SK-N-SH treated with all-trans-retinoic acid at 6 μM for 48 hours (cell line): ENCODE data around the gene HERC4.
"Not testable (repeated sequence)": the region's sequence is repeated elsewhere in the genome, so short reads cannot be mapped to it uniquely, and the experiment has no call there.

Experiments
- ATAC-seq: fragments of 200-7000 bp; cut with Tn5 transposase; 3 replicates; pipeline ENCODE4 v1.9.1; 2020; ENCODE audit warnings: mild to moderate bottlenecking, moderate library complexity
- BACH2 ChIP-seq: fragments of 250-450 bp; sonication (Bioruptor Pico); IDR thresholded peaks from 2 replicates; pipeline ENCODE4 v1.9.0; 2021; ENCODE audit warnings: mild to moderate bottlenecking, borderline replicate concordance
- CREB5 ChIP-seq: fragments of 250-450 bp; sonication (Bioruptor Pico); IDR thresholded peaks from 2 replicates; pipeline ENCODE4 v1.5.1; 2020; ENCODE audit warnings: low read depth, mild to moderate bottlenecking, moderate library complexity
- CSDC2 ChIP-seq: fragments of 250-450 bp; sonication (Bioruptor Pico); IDR thresholded peaks from 2 replicates; pipeline ENCODE4 v1.5.0; 2020; ENCODE audit warnings: mild to moderate bottlenecking, moderate library complexity
- CSRNP3 ChIP-seq: fragments of 250-450 bp; sonication (Bioruptor Pico); IDR thresholded peaks from 2 replicates; pipeline ENCODE4 v1.5.1; 2021; ENCODE audit warnings: mild to moderate bottlenecking, moderate library complexity
- ESRRG ChIP-seq: fragments of 250-450 bp; sonication (Bioruptor Pico); IDR thresholded peaks from 2 replicates; pipeline ENCODE4 v1.6.1; 2021; ENCODE audit warnings: mild to moderate bottlenecking
- GLIS3 ChIP-seq: fragments of 250-450 bp; sonication (Bioruptor Pico); IDR thresholded peaks from 2 replicates; pipeline ENCODE4 v1.5.0; 2020; ENCODE audit warnings: mild to moderate bottlenecking, moderate library complexity
- ISL1 ChIP-seq: fragments of 250-450 bp; sonication (Bioruptor Pico); IDR thresholded peaks from 2 replicates; pipeline ENCODE4 v2.1.2; 2022; ENCODE audit warnings: mild to moderate bottlenecking, moderate library complexity
- OSR1 ChIP-seq: fragments of 250-450 bp; sonication (Bioruptor Pico); IDR thresholded peaks from 2 replicates; pipeline ENCODE4 v1.8.0; 2022; ENCODE audit warnings: moderate library complexity, mild to moderate bottlenecking, inconsistent platforms
- POU6F1 ChIP-seq: fragments of 250-450 bp; sonication (Bioruptor Pico); IDR thresholded peaks from 2 replicates; pipeline ENCODE4 v1.8.0; 2021; ENCODE audit warnings: low read depth, mild to moderate bottlenecking, moderate library complexity, borderline replicate concordance
- PPARA ChIP-seq: fragments of 250-450 bp; sonication (Bioruptor Pico); IDR thresholded peaks from 2 replicates; pipeline ENCODE4 v1.5.0; 2020; ENCODE audit warnings: mild to moderate bottlenecking, borderline replicate concordance
- RARB ChIP-seq: fragments of 250-450 bp; sonication (Bioruptor Pico); IDR thresholded peaks from 2 replicates; pipeline ENCODE4 v1.8.0; 2021; ENCODE audit warnings: mild to moderate bottlenecking, moderate library complexity
- SNAI2 ChIP-seq: fragments of 250-450 bp; sonication (Bioruptor Pico); IDR thresholded peaks from 2 replicates; pipeline ENCODE4 v1.5.0; 2020; ENCODE audit warnings: mild to moderate bottlenecking, moderate library complexity
- TCF4 ChIP-seq: fragments of 250-450 bp; sonication (Bioruptor Pico); IDR thresholded peaks from 2 replicates; pipeline ENCODE4 v1.8.0; 2021; ENCODE audit warnings: mild to moderate bottlenecking, moderate library complexity, borderline replicate concordance
- TOX ChIP-seq: fragments of 250-450 bp; sonication (Bioruptor Pico); IDR thresholded peaks from 2 replicates; pipeline ENCODE4 v1.8.0; 2021; ENCODE audit warnings: mild to moderate bottlenecking, moderate library complexity, borderline replicate concordance
- TSHZ2 ChIP-seq: fragments of 250-450 bp; sonication (Bioruptor Pico); IDR thresholded peaks from 2 replicates; pipeline ENCODE4 v1.5.0; 2020; ENCODE audit warnings: mild to moderate bottlenecking, moderate library complexity
- ZC3H10 ChIP-seq: fragments of 250-450 bp; sonication (Bioruptor Pico); IDR thresholded peaks from 2 replicates; pipeline ENCODE4 v1.5.1; 2021; ENCODE audit warnings: mild to moderate bottlenecking, moderate library complexity
- ZFP3 ChIP-seq: fragments of 250-450 bp; sonication (Bioruptor Pico); IDR thresholded peaks from 2 replicates; pipeline ENCODE4 v1.5.0; 2020; ENCODE audit warnings: mild to moderate bottlenecking, moderate library complexity
- ZFP30 ChIP-seq: fragments of 450-650 bp; formaldehyde crosslinking; IDR thresholded peaks from 2 replicates; pipeline ENCODE4 v1.5.0; 2022; ENCODE audit warnings: mild to moderate bottlenecking, moderate library complexity
- ZNF565 ChIP-seq: fragments of 450-650 bp; formaldehyde crosslinking; conservative IDR thresholded peaks from 2 replicates; pipeline ENCODE4 v1.5.0; 2020; ENCODE audit warnings: low read depth, mild to moderate bottlenecking, moderate library complexity
- ZNF70 ChIP-seq: fragments of 450-650 bp; formaldehyde crosslinking; IDR thresholded peaks from 2 replicates; pipeline ENCODE4 v1.5.0; 2020; ENCODE audit warnings: mild to moderate bottlenecking, moderate library complexity
- ZNF8 ChIP-seq: fragments of 450-650 bp; formaldehyde crosslinking; IDR thresholded peaks from 2 replicates; pipeline ENCODE4 v1.5.0; 2020; ENCODE audit warnings: mild to moderate bottlenecking, moderate library complexity
- TF ChIP-seq, protein P1 (sequence below): fragments of 250-450 bp; sonication (Bioruptor Pico); IDR thresholded peaks from 2 replicates; pipeline ENCODE4 v1.8.0; 2020; ENCODE audit warnings: mild to moderate bottlenecking, moderate library complexity, borderline replicate concordance

Gene HERC4

DNA sequence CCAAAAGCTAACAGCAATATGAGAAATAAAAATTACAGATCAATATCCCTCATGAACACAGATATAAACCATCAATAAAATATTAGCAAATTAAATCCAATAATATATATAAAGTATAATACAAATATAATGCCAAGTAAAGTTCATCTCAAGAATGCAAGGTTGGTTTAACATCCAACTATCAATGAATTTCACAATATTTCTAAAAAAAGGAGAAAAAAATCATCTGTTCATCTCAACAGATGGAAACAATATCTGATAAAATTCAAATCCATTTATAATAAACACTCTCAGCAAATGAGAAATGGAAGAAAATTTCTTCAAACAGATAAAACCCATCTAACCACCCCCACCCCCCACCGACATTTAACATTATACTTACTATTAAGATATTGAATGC lies 103.8 kb downstream of the HERC4 start (continued):
- TF ChIP-seq, protein P1, sequence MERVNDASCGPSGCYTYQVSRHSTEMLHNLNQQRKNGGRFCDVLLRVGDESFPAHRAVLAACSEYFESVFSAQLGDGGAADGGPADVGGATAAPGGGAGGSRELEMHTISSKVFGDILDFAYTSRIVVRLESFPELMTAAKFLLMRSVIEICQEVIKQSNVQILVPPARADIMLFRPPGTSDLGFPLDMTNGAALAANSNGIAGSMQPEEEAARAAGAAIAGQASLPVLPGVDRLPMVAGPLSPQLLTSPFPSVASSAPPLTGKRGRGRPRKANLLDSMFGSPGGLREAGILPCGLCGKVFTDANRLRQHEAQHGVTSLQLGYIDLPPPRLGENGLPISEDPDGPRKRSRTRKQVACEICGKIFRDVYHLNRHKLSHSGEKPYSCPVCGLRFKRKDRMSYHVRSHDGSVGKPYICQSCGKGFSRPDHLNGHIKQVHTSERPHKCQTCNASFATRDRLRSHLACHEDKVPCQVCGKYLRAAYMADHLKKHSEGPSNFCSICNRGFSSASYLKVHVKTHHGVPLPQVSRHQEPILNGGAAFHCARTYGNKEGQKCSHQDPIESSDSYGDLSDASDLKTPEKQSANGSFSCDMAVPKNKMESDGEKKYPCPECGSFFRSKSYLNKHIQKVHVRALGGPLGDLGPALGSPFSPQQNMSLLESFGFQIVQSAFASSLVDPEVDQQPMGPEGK (CRISPR knock-in tag) = no peak
- no peak for TF ChIP-seq BACH2
- TF ChIP-seq TOX (CRISPR knock-in tag) = no peak

- no peak for TF ChIP-seq POU6F1 (CRISPR knock-in tag)
- TF ChIP-seq TOX (CRISPR knock-in tag) = no peak
- no peak for TF ChIP-seq CSDC2 (CRISPR knock-in tag)
- TF ChIP-seq ZC3H10 (CRISPR knock-in tag) = no peak
- TF ChIP-seq, protein P1 (CRISPR knock-in tag) = no peak
- TF ChIP-seq GLIS3 (CRISPR knock-in tag) = no peak
- TF ChIP-seq OSR1 = no peak
- TF ChIP-seq CREB5 (CRISPR knock-in tag) = no peak
- no peak for TF ChIP-seq ZNF565 (CRISPR knock-in tag)
- no peak for TF ChIP-seq ZFP3
- no peak for TF ChIP-seq BACH2
- TF ChIP-seq ESRRG (CRISPR knock-in tag) = no peak
- no peak for TF ChIP-seq PPARA
Observed at GRCh38 chr10:67969875-67970274, 105.2 kb downstream of the HERC4 start.

DNA sequence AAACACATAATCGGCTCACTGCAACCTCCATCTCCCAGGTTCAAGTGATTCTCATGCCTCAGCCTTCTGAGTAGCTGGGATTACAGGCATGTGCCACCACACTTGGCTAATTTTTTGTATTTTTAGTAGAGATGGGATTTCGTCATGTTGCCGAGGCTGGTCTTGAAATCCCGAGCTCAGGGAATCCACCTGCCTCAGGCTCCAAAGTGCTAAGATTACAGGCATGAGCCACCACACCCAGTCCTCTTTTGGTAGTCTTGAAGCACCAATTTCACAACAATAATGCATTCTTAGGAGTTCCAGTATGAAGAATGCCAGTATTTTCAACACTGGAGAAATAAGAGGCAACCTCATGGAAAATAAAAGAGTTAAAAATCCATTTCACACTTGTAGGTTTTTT lies 109.0 kb downstream of the HERC4 start:
- not testable (repeated sequence) for ATAC-seq

More at GRCh38 chr10:67969875-67970274, 105.2 kb downstream of the HERC4 start:
- ATAC-seq = no peak

DNA sequence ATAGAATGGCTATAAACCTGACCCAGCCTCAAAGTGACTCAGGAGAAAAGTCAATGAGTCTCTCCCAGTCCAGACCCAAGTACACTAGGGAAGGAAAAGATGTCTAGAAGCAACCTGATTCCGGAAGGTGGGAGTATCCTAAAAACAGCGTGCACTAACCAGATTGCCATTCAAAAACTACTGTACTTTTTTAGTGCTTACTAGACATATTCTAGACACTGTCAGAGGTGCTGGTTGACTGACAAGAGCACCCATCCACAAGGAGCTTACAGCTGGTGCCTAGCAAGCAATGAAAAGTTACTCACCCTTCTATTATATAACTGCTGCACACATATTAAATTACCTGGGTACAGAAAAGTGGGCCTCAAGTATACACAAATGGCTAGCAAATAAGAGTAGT lies 109.6 kb downstream of the HERC4 start:
- no peak for ATAC-seq
- no peak for TF ChIP-seq TSHZ2 (CRISPR knock-in tag)
- no peak for TF ChIP-seq ESRRG (CRISPR knock-in tag)
- TF ChIP-seq OSR1 = no peak
- no peak for TF ChIP-seq ISL1 (CRISPR knock-in tag)
- TF ChIP-seq SNAI2 (CRISPR knock-in tag) = no peak
- TF ChIP-seq ZC3H10 (CRISPR knock-in tag) = no peak
- TF ChIP-seq TCF4 = no peak
- no peak for TF ChIP-seq RARB
- TF ChIP-seq ZFP3 = no peak
- TF ChIP-seq BACH2 = no peak
- no peak for TF ChIP-seq ZNF8 (CRISPR knock-in tag)
- TF ChIP-seq ZNF70 (CRISPR knock-in tag) = no peak
- no peak for TF ChIP-seq ZFP30 (CRISPR knock-in tag)
- TF ChIP-seq TOX (CRISPR knock-in tag) = no peak
- TF ChIP-seq CSRNP3 (CRISPR knock-in tag) = no peak
- TF ChIP-seq, protein P1 (CRISPR knock-in tag) = no peak
- TF ChIP-seq POU6F1 (CRISPR knock-in tag) = no peak
- TF ChIP-seq ZNF565 (CRISPR knock-in tag) = no peak
